Astrocyte (in vitro differentiated cells and primary cell): Measurements from ENCODE around the gene DNAJA4. TPM values are rescaled to one million over a fixed set of nuclear protein-coding genes. Genes with fewer than 3 reads are reported as not detected.

Experiments
- DNase-seq: peaks from one replicate; pipeline ENCODE4 v3.0.0-alpha.2; 2010; ENCODE audit warnings: low read depth
- FAIRE-seq: peaks from 2 replicates; lab custom pipeline; 2011; peaks lifted over from hg19 to GRCh38; lab: Jason Lieb, UNC
- H2AFZ ChIP-seq: 2 replicates; pipeline ENCODE4 v1.6.0; 2012; ENCODE audit warnings: low read depth, low read length, inconsistent platforms
- H3K27ac ChIP-seq: 2 replicates; pipeline ENCODE4 v1.5.1; 2011; ENCODE audit warnings: low read depth, low read length, inconsistent platforms
- H3K27me3 ChIP-seq: 2 replicates; pipeline ENCODE4 v1.6.0; 2011; ENCODE audit warnings: low read length, inconsistent platforms; ENCODE audit not compliant: insufficient read depth
- H3K36me3 ChIP-seq: 2 replicates; pipeline ENCODE4 v1.5.1; 2011; ENCODE audit warnings: low read length, inconsistent platforms; ENCODE audit not compliant: insufficient read depth
- H3K4me1 ChIP-seq: 2 replicates; pipeline ENCODE4 v1.5.1; 2011; ENCODE audit warnings: low read length, inconsistent platforms; ENCODE audit not compliant: insufficient read depth
- H3K4me2 ChIP-seq: 2 replicates; pipeline ENCODE4 v1.6.0; 2012; ENCODE audit warnings: low read length, inconsistent platforms
- H3K4me3 ChIP-seq: 2 replicates; pipeline ENCODE4 v1.5.1; 2011; ENCODE audit warnings: low read depth, mild to moderate bottlenecking, low read length, inconsistent platforms; ENCODE audit not compliant: insufficient read depth
- H3K79me2 ChIP-seq: 2 replicates; pipeline ENCODE4 v1.6.0; 2012; ENCODE audit warnings: mild to moderate bottlenecking, low read length, inconsistent platforms; ENCODE audit not compliant: insufficient read depth
- H3K9ac ChIP-seq: 2 replicates; pipeline ENCODE4 v1.6.0; 2012; ENCODE audit warnings: mild to moderate bottlenecking, low read length, inconsistent platforms
- H3K9me3 ChIP-seq: 2 replicates; pipeline ENCODE4 v1.5.1; 2012; ENCODE audit warnings: low read depth, mild to moderate bottlenecking, low read length, inconsistent platforms; ENCODE audit not compliant: insufficient read depth
- H4K20me1 ChIP-seq: 2 replicates; pipeline ENCODE4 v1.6.0; 2012; ENCODE audit warnings: low read length, inconsistent platforms; ENCODE audit not compliant: insufficient read depth
- H3K27ac Mint-ChIP-seq: one replicate; pipeline ENCODE4 v1.8.0; 2021; ENCODE audit warnings: mild to moderate bottlenecking, mixed read lengths; ENCODE audit not compliant: unreplicated experiment
- H3K27me3 Mint-ChIP-seq: one replicate; pipeline ENCODE4 v1.8.0; 2021; ENCODE audit warnings: low read depth, mixed read lengths; ENCODE audit not compliant: unreplicated experiment
- H3K36me3 Mint-ChIP-seq: one replicate; pipeline ENCODE4 v1.8.0; 2021; ENCODE audit warnings: low read depth, mixed read lengths; ENCODE audit not compliant: unreplicated experiment
- H3K4me1 Mint-ChIP-seq: one replicate; pipeline ENCODE4 v1.8.0; 2021; ENCODE audit warnings: low read depth, mixed read lengths; ENCODE audit not compliant: unreplicated experiment
- H3K4me3 Mint-ChIP-seq: one replicate; pipeline ENCODE4 v1.8.0; 2021; ENCODE audit warnings: mild to moderate bottlenecking, moderate library complexity, mixed read lengths; ENCODE audit not compliant: unreplicated experiment
- H3K9me3 Mint-ChIP-seq: one replicate; pipeline ENCODE4 v1.8.0; 2021; ENCODE audit warnings: mild to moderate bottlenecking, mixed read lengths; ENCODE audit not compliant: unreplicated experiment
- CTCF ChIP-seq: IDR thresholded peaks from 2 replicates; pipeline ENCODE4 v1.5.1; 2011; ENCODE audit warnings: low read depth, mild to moderate bottlenecking, inconsistent platforms, low read length, moderate library complexity; ENCODE audit not compliant: insufficient read depth
- EZH2 ChIP-seq: IDR thresholded peaks from 2 replicates; pipeline ENCODE4 v1.6.1; 2012; ENCODE audit warnings: mild to moderate bottlenecking, low read length, inconsistent platforms; ENCODE audit not compliant: insufficient read depth
- total RNA-seq: library from RNA; stranded (reverse); gene quantifications from 2 replicates; pipeline ENCODE4 v1.2.1, GENCODE V29; 2021

DNAJA4 gene
- total RNA-seq, 1 donor from 2014 or later: 0.14 TPM

- Mint-ChIP-seq H3K4me1 (no peaks in the 10 kb centered on the region), H3K9me3 (peaks cover 6% of the 10 kb centered on the region), H3K27ac (no peak overlapping the region), H3K36me3 (no peaks in the 10 kb centered on the region), H3K4me3 (no peak overlapping the region), H3K27me3 (peaks cover 15% of the 10 kb centered on the region)
- no peaks in the 10 kb centered on the region for H3K27me3 ChIP-seq
- H3K4me1 ChIP-seq: no peaks in the 10 kb centered on the region
- FAIRE-seq (no peak), DNase-seq (no peak)
- no peaks in the 10 kb centered on the region for H3K79me2 ChIP-seq
- no peaks in the 10 kb centered on the region for H3K36me3 ChIP-seq
- no peaks in the 10 kb centered on the region for H3K9me3 ChIP-seq
- H2AFZ ChIP-seq: no peak overlapping the region
- H3K4me2 ChIP-seq: no peak overlapping the region
- no peak overlapping the region for H3K9ac ChIP-seq
- no peaks in the 10 kb centered on the region for H4K20me1 ChIP-seq
- H3K27ac ChIP-seq: no peak overlapping the region
- no peak for TF ChIP-seq EZH2
- no peak for TF ChIP-seq CTCF
- no peak overlapping the region for H3K4me3 ChIP-seq
Observed at GRCh38 chr15:78247911-78248310, 16.5 kb upstream of the DNAJA4 start.

GRCh38 chr15:78249131-78249530 lies 15.2 kb upstream of the DNAJA4 start:
- Histone ChIP-seq H3K4me2 (no peak overlapping the region), H3K79me2 (no peaks in the 10 kb centered on the region), H3K27ac (no peak overlapping the region), H3K9me3 (no peaks in the 10 kb centered on the region), H3K27me3 (no peaks in the 10 kb centered on the region), H2AFZ (no peak overlapping the region), H3K36me3 (no peaks in the 10 kb centered on the region), H4K20me1 (no peaks in the 10 kb centered on the region), H3K9ac (no peak overlapping the region), H3K4me3 (no peak overlapping the region), H3K4me1 (no peaks in the 10 kb centered on the region)
- H3K4me3 Mint-ChIP-seq: no peak overlapping the region
- H3K9me3 Mint-ChIP-seq: peaks cover 6% of the 10 kb centered on the region
- FAIRE-seq: no peak
- H3K4me1 Mint-ChIP-seq: no peaks in the 10 kb centered on the region
- TF ChIP-seq CTCF: no peak
- no peak for TF ChIP-seq EZH2
- no peaks in the 10 kb centered on the region for H3K36me3 Mint-ChIP-seq
- peaks cover 15% of the 10 kb centered on the region for H3K27me3 Mint-ChIP-seq
- H3K27ac Mint-ChIP-seq: no peak overlapping the region
- no peak for DNase-seq

GRCh38 chr15:78251136-78251535 lies 13.2 kb upstream of the DNAJA4 start:
- H3K9me3 Mint-ChIP-seq: peaks cover 6% of the 10 kb centered on the region
- H3K9me3 ChIP-seq: no peaks in the 10 kb centered on the region
- no peak for FAIRE-seq
- no peak overlapping the region for H3K9ac ChIP-seq
- no peak overlapping the region for H3K4me3 Mint-ChIP-seq
- no peaks in the 10 kb centered on the region for H3K27me3 ChIP-seq
- no peaks in the 10 kb centered on the region for H3K4me1 ChIP-seq
- no peak overlapping the region for H3K27ac Mint-ChIP-seq
- no peak for DNase-seq
- no peaks in the 10 kb centered on the region for H3K36me3 Mint-ChIP-seq
- no peak overlapping the region for H3K4me2 ChIP-seq
- no peaks in the 10 kb centered on the region for H3K36me3 ChIP-seq
- peaks cover 10% of the 10 kb centered on the region for H3K27me3 Mint-ChIP-seq
- H4K20me1 ChIP-seq: no peaks in the 10 kb centered on the region
- H3K27ac ChIP-seq: no peak overlapping the region
- H3K4me1 Mint-ChIP-seq: no peaks in the 10 kb centered on the region
- TF ChIP-seq EZH2 (no peak), CTCF (no peak)
- no peak overlapping the region for H3K4me3 ChIP-seq
- no peaks in the 10 kb centered on the region for H3K79me2 ChIP-seq
- H2AFZ ChIP-seq: no peak overlapping the region
